CD4-positive, alpha-beta T cell (primary cell): Measurements from ENCODE around the gene ARID4B. TPM values are rescaled to one million over a fixed set of nuclear protein-coding genes. Genes with fewer than 3 reads are reported as not detected.

Experiments
- ATAC-seq: fragments of 200-7000 bp; cut with Tn5 transposase; one replicate; pipeline ENCODE4 v1.10.0; 2022; ENCODE audit warnings: mild to moderate bottlenecking; ENCODE audit not compliant: poor library complexity
- CTCF ChIA-PET: fragments of 350-600 bp; sonication (Branson Sonifier 250); formaldehyde crosslinking; loops from one replicate; lab custom pipeline; 2021; ENCODE audit warnings: antibody characterized with exemption, inconsistent platforms; lab: Charles Lee
- POLR2A ChIA-PET: fragments of 350-600 bp; sonication (Branson Sonifier 250); formaldehyde crosslinking; loops from one replicate; lab custom pipeline; 2021; ENCODE audit warnings: antibody characterized with exemption, inconsistent platforms; lab: Charles Lee
- DNase-seq, 14 experiments: peaks; one replicate each; pipeline ENCODE4 v3.0.0-alpha.2; 2013 to 2020; ENCODE audit warnings: mixed read lengths in 2 of 14
- H3K27ac ChIP-seq, 2 donors: one replicate each; pipeline versions ENCODE4 v1.5.1 to v1.7.0; 2013; ENCODE audit warnings: low read length in 2 of 2, low read depth in 1 of 2, mild to moderate bottlenecking in 1 of 2
- H3K27me3 ChIP-seq, 2 experiments: 1 replicate in 1 of 2; 2 replicates in 1 of 2; pipeline versions ENCODE4 v1.6.1 to v1.7.0; 2013; ENCODE audit warnings: low read length in 2 of 2, control low read depth in 1 of 2, mild to moderate bottlenecking in 1 of 2, moderate library complexity in 1 of 2; ENCODE audit not compliant: insufficient read depth in 2 of 2, control insufficient read depth in 1 of 2
- H3K36me3 ChIP-seq: one replicate; pipeline ENCODE4 v1.6.1; 2013; ENCODE audit warnings: low read length, control low read depth; ENCODE audit not compliant: insufficient read depth
- H3K4me1 ChIP-seq: one replicate; pipeline ENCODE4 v1.6.1; 2013; ENCODE audit warnings: low read length, control low read depth; ENCODE audit not compliant: insufficient read depth
- H3K4me3 ChIP-seq: one replicate; pipeline ENCODE4 v1.5.1; 2013; ENCODE audit warnings: mild to moderate bottlenecking, low read length, moderate library complexity
- H3K9me3 ChIP-seq, 2 experiments: 1 replicate in 1 of 2; 2 replicates in 1 of 2; pipeline versions ENCODE4 v1.6.1 to v1.7.0; 2013; ENCODE audit warnings: low read length in 2 of 2, mild to moderate bottlenecking in 2 of 2, control low read depth in 1 of 2, moderate library complexity in 1 of 2; ENCODE audit not compliant: control insufficient read depth in 1 of 2, insufficient read depth in 1 of 2
- H3K27ac Mint-ChIP-seq: one replicate; pipeline ENCODE4 v1.8.0; 2020; ENCODE audit warnings: mixed read lengths
- H3K27me3 Mint-ChIP-seq: one replicate; pipeline ENCODE4 v1.8.0; 2021; ENCODE audit warnings: mixed read lengths
- H3K36me3 Mint-ChIP-seq: one replicate; pipeline ENCODE4 v1.8.0; 2021; ENCODE audit warnings: low read depth, mixed read lengths
- H3K4me1 Mint-ChIP-seq: one replicate; pipeline ENCODE4 v1.8.0; 2021; ENCODE audit warnings: low read depth, mixed read lengths
- H3K4me3 Mint-ChIP-seq: one replicate; pipeline ENCODE4 v1.8.0; 2020; ENCODE audit warnings: mild to moderate bottlenecking, mixed read lengths
- H3K9me3 Mint-ChIP-seq: one replicate; pipeline ENCODE4 v1.8.0; 2020; ENCODE audit warnings: mixed read lengths
- intact Hi-C, 2 experiments: fragments of 100-400 bp; cut with DNase I in 1 of 2; cut with micrococcal nuclease in 1 of 2; formaldehyde crosslinking; loops; one replicate each; pipeline versions ENCODE4 v1.15.1 to v1.9.0; 2023 to 2025; cut with DNase I, micrococcal nuclease
- total RNA-seq, 174 experiments: library from RNA in 2 of 174; stranded (reverse) in 2 of 174; gene quantifications; one replicate each; pipeline ENCODE4 v1.2.3 and lab custom pipeline; 2021 to 2026
- TF ChIP-seq, protein P1 (sequence below): fragments of 200-600 bp; IDR thresholded peaks from one replicate; pipeline ENCODE4 v1.8.0; 2022; ENCODE audit warnings: antibody characterized with exemption, mild to moderate bottlenecking

ARID4B gene
- total RNA-seq, 2 experiments from 2014 or later: 127 to 130 TPM

DNA sequence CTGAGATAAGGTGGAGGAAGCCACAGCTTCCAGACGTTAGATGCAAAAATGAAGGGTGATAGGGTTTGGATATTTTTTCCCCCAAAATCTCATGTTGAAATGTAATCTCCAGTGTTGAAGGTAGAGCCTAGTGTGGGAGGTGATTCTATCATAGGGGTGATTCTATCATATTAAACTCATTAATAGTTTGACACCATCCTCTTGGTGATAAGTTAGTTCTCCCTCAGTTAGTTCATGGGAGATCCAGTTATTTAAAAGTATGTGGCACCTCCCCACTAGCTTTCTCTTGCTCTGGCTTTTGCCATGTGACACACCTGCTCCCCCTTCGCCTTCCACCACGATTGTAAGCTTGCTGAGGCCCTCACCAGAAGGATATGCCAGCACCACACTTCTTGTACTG lies 30.9 kb upstream of the ARID4B start:
- no peaks in the 10 kb centered on the region for H3K27me3 ChIP-seq
- H3K36me3 Mint-ChIP-seq: no peaks in the 10 kb centered on the region
- no peaks in the 10 kb centered on the region for H3K36me3 ChIP-seq
- intact Hi-C loops: no loop called here
- ChIA-PET CTCF (interaction anchor here (1.0 kb wide), 1 partner anchor 17 kb away, joined by 3 read pairs; no protein-coding TSS in a partner anchor), POLR2A (interaction anchor here (1.3 kb wide), 1 partner anchor 8 kb away, joined by 3 read pairs; the partner anchor contains the start of gene TBCE)
- no peaks in the 10 kb centered on the region for H3K27me3 Mint-ChIP-seq
- no peaks in the 10 kb centered on the region for H3K9me3 ChIP-seq
- H3K9me3 Mint-ChIP-seq: no peaks in the 10 kb centered on the region
- no peak overlapping the region for H3K27ac ChIP-seq
- no peak overlapping the region for H3K4me3 Mint-ChIP-seq
- no peak overlapping the region for H3K4me3 ChIP-seq
- TF ChIP-seq, protein P1, sequence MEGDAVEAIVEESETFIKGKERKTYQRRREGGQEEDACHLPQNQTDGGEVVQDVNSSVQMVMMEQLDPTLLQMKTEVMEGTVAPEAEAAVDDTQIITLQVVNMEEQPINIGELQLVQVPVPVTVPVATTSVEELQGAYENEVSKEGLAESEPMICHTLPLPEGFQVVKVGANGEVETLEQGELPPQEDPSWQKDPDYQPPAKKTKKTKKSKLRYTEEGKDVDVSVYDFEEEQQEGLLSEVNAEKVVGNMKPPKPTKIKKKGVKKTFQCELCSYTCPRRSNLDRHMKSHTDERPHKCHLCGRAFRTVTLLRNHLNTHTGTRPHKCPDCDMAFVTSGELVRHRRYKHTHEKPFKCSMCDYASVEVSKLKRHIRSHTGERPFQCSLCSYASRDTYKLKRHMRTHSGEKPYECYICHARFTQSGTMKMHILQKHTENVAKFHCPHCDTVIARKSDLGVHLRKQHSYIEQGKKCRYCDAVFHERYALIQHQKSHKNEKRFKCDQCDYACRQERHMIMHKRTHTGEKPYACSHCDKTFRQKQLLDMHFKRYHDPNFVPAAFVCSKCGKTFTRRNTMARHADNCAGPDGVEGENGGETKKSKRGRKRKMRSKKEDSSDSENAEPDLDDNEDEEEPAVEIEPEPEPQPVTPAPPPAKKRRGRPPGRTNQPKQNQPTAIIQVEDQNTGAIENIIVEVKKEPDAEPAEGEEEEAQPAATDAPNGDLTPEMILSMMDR: no peak
- no peak for DNase-seq
- no peak overlapping the region for H3K27ac Mint-ChIP-seq
- ATAC-seq: no peak
- H3K4me1 Mint-ChIP-seq: no peaks in the 10 kb centered on the region
- H3K4me1 ChIP-seq: no peaks in the 10 kb centered on the region

DNA sequence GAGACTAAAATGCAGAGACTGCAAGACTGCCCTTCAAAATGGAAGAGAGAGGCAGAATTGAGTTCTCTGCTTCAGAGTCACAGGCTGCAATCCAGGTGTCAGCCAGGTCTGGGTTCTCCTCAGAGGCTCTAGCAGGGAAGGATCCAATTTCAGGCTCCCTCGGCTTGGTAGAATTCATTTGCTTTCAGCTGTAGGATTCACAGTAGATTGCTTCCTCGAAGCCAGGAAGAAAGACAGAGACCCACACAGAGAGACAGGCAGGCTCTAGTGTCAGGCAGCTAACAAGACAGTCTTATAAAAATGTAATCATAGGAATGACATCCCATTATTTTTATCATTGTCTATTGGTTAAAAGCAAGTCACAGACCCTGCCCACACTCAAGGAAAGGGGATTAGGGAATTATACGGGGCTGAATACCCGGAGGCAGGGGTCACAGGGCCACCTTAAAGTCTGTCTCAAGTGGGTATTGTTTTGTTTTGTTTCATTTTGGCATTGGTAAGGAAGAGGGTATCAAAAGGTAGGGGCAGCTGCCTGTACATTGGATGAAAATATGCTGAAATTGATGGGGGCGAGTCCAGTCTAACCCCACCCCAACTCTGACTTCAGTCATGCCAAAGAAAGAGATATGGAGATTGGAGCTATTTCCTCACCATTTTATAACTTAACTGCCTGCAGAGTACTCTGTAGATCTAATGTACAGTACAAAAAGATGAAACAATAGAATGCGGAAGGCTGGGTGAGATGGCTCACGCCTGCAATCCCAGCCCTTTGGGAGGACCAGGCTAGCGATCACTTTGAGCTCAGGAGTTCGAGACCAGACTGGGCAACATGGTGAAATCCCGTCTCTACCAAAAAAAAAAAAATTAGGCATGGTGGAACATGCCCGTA lies 29.8 kb upstream of the ARID4B start:
- H3K4me3 Mint-ChIP-seq: no peak overlapping the region
- CTCF ChIA-PET: interaction anchor here (0.9 to 1.0 kb wide), 2 partner anchors 16 to 19 kb away, joined by 3 read pairs; no protein-coding TSS in a partner anchor
- Histone ChIP-seq H3K36me3 (no peaks in the 10 kb centered on the region), H3K4me1 (no peaks in the 10 kb centered on the region), H3K27me3 (no peaks in the 10 kb centered on the region), H3K4me3 (no peak overlapping the region), H3K9me3 (no peaks in the 10 kb centered on the region), H3K27ac (no peak overlapping the region)
- H3K9me3 Mint-ChIP-seq: no peaks in the 10 kb centered on the region
- TF ChIP-seq, protein P1: no peak
- ATAC-seq: no peak
- H3K4me1 Mint-ChIP-seq: no peaks in the 10 kb centered on the region
- H3K27me3 Mint-ChIP-seq: no peaks in the 10 kb centered on the region
- H3K27ac Mint-ChIP-seq: no peak overlapping the region
- no peaks in the 10 kb centered on the region for H3K36me3 Mint-ChIP-seq
- no peak for DNase-seq
- POLR2A ChIA-PET: interaction anchor here (0.9 kb wide), 1 partner anchor 10 kb away, joined by 4 read pairs; the partner anchor contains the start of gene TBCE
- intact Hi-C loops: no loop called here

GRCh38 chr1:235351898-235352297 lies 23.9 kb upstream of the ARID4B start:
- CTCF ChIA-PET: no interaction called here
- Histone ChIP-seq H3K36me3 (no peaks in the 10 kb centered on the region), H3K27me3 (no peaks in the 10 kb centered on the region), H3K9me3 (no peaks in the 10 kb centered on the region), H3K4me3 (no peak overlapping the region), H3K4me1 (no peaks in the 10 kb centered on the region), H3K27ac (no peak overlapping the region)
- Mint-ChIP-seq H3K27me3 (no peaks in the 10 kb centered on the region), H3K36me3 (peaks cover under 1% of the 10 kb centered on the region), H3K9me3 (no peaks in the 10 kb centered on the region), H3K4me3 (no peak overlapping the region), H3K4me1 (no peaks in the 10 kb centered on the region), H3K27ac (no peak overlapping the region)
- TF ChIP-seq, protein P1: no peak
- no peak for DNase-seq
- intact Hi-C loops: no loop called here
- POLR2A ChIA-PET: no interaction called here
- ATAC-seq: no peak
